IMR-90 (cell line): ENCODE results near the gene ATF7IP2.

ENCODE experiments used
- POLR2A ChIP-seq: IDR thresholded peaks from 2 replicates; pipeline ENCODE4 v1.6.1; 2012; ENCODE audit warnings: mild to moderate bottlenecking, low read depth, low read length
- RAD21 ChIP-seq: IDR thresholded peaks from 2 replicates; pipeline ENCODE4 v1.6.1; 2012; ENCODE audit warnings: low read length, improper control_type of control experiment
- RFX5 ChIP-seq: IDR thresholded peaks from 2 replicates; pipeline ENCODE4 v1.8.0; 2012; ENCODE audit warnings: low read depth, mild to moderate bottlenecking, low read length, moderate library complexity
- SMC3 ChIP-seq: fragments of 150-350 bp; IDR thresholded peaks from 2 replicates; pipeline ENCODE4 v1.6.1; 2016; ENCODE audit warnings: low read depth, mild to moderate bottlenecking, antibody characterized with exemption, low read length, moderate library complexity
- TF ChIP-seq, protein P1 (sequence below): conservative IDR thresholded peaks from 2 replicates; pipeline ENCODE4 v1.5.1; 2012; ENCODE audit warnings: mild to moderate bottlenecking, low read depth, low read length, improper control_type of control experiment
- TF ChIP-seq, protein P2 (sequence below): fragments of 150-350 bp; IDR thresholded peaks from 2 replicates; pipeline ENCODE4 v1.6.1; 2016; ENCODE audit warnings: low read depth, mild to moderate bottlenecking, low read length, moderate library complexity, borderline replicate concordance

DNA sequence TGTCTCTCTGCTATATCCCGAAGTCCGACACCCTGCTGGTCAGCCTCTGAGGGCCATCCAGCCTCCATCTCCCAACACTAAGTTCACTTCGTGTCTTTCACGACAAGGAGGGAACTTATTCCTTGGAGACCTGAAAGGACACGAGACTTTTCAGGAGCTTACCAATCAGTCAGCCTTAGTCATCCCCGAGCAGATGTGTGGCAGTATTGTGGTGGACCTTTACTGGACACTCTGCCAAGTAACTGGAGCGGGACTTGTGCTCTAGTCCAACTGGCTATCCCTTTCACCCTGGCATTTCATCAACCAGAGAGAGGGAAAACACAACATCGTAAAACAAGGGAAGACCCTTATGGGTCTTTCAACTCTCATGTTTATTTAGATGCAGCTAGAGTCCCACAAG, 107.4 kb downstream of the ATF7IP2 start:
- TF ChIP-seq RFX5 (no peak), SMC3 (no peak), RAD21 (no peak), POLR2A (no peak)
- TF ChIP-seq, protein P1, sequence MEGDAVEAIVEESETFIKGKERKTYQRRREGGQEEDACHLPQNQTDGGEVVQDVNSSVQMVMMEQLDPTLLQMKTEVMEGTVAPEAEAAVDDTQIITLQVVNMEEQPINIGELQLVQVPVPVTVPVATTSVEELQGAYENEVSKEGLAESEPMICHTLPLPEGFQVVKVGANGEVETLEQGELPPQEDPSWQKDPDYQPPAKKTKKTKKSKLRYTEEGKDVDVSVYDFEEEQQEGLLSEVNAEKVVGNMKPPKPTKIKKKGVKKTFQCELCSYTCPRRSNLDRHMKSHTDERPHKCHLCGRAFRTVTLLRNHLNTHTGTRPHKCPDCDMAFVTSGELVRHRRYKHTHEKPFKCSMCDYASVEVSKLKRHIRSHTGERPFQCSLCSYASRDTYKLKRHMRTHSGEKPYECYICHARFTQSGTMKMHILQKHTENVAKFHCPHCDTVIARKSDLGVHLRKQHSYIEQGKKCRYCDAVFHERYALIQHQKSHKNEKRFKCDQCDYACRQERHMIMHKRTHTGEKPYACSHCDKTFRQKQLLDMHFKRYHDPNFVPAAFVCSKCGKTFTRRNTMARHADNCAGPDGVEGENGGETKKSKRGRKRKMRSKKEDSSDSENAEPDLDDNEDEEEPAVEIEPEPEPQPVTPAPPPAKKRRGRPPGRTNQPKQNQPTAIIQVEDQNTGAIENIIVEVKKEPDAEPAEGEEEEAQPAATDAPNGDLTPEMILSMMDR, result no peak
- TF ChIP-seq, protein P2, sequence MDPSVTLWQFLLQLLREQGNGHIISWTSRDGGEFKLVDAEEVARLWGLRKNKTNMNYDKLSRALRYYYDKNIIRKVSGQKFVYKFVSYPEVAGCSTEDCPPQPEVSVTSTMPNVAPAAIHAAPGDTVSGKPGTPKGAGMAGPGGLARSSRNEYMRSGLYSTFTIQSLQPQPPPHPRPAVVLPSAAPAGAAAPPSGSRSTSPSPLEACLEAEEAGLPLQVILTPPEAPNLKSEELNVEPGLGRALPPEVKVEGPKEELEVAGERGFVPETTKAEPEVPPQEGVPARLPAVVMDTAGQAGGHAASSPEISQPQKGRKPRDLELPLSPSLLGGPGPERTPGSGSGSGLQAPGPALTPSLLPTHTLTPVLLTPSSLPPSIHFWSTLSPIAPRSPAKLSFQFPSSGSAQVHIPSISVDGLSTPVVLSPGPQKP, result no peak
